Calu3 (cell line): Measurements from ENCODE around the gene TREML4. TPM values are rescaled to one million over a fixed set of nuclear protein-coding genes. Genes with fewer than 3 reads are reported as not detected.

ENCODE experiments used
- BruUV-seq: library from RNA; stranded (reverse); fragments of 400-500 nt; replicated peaks from 2 replicates; lab custom pipeline; 2021; lab: Mats Ljungman, UMichigan
- CTCF ChIA-PET: fragments of 300-600 bp; sonication (Branson Sonifier 250); formaldehyde crosslinking; loops from one replicate; lab custom pipeline; 2022; ENCODE audit warnings: antibody characterized with exemption; lab: Charles Lee
- DNase-seq: peaks from one replicate; pipeline ENCODE4 v3.0.0; 2022
- H3K27ac Mint-ChIP-seq: one replicate; pipeline ENCODE4 v1.8.0; 2022; ENCODE audit warnings: mixed read lengths; ENCODE audit not compliant: unreplicated experiment
- H3K27me3 Mint-ChIP-seq: one replicate; pipeline ENCODE4 v1.8.0; 2022; ENCODE audit warnings: mixed read lengths; ENCODE audit not compliant: unreplicated experiment
- H3K36me3 Mint-ChIP-seq: one replicate; pipeline ENCODE4 v1.8.0; 2022; ENCODE audit warnings: mild to moderate bottlenecking, moderate library complexity, mixed read lengths; ENCODE audit not compliant: insufficient read depth, unreplicated experiment
- H3K4me1 Mint-ChIP-seq: one replicate; pipeline ENCODE4 v1.8.0; 2022; ENCODE audit warnings: mild to moderate bottlenecking, low read depth, mixed read lengths; ENCODE audit not compliant: unreplicated experiment
- H3K4me3 Mint-ChIP-seq: one replicate; pipeline ENCODE4 v1.8.0; 2022; ENCODE audit warnings: mild to moderate bottlenecking, low read depth, moderate library complexity, mixed read lengths; ENCODE audit not compliant: unreplicated experiment
- H3K9me3 Mint-ChIP-seq: one replicate; pipeline ENCODE4 v1.8.0; 2022; ENCODE audit warnings: low read depth, mixed read lengths; ENCODE audit not compliant: unreplicated experiment
- CTCF ChIP-seq: fragments of 200-600 bp; IDR thresholded peaks from one replicate; pipeline ENCODE4 v1.8.0; 2022; ENCODE audit warnings: antibody characterized with exemption; ENCODE audit not compliant: unreplicated experiment
- intact Hi-C: fragments of 100-400 bp; cut with micrococcal nuclease; formaldehyde crosslinking; loops from one replicate; pipeline ENCODE4 v1.10.0; 2022; ENCODE audit not compliant: unreplicated experiment
- total RNA-seq: library from RNA; stranded (reverse); gene quantifications from 2 replicates; pipeline ENCODE4 v1.2.3, GENCODE V29; 2022

TREML4 gene
- total RNA-seq, 1 experiment from 2014 or later, result not detected

DNA sequence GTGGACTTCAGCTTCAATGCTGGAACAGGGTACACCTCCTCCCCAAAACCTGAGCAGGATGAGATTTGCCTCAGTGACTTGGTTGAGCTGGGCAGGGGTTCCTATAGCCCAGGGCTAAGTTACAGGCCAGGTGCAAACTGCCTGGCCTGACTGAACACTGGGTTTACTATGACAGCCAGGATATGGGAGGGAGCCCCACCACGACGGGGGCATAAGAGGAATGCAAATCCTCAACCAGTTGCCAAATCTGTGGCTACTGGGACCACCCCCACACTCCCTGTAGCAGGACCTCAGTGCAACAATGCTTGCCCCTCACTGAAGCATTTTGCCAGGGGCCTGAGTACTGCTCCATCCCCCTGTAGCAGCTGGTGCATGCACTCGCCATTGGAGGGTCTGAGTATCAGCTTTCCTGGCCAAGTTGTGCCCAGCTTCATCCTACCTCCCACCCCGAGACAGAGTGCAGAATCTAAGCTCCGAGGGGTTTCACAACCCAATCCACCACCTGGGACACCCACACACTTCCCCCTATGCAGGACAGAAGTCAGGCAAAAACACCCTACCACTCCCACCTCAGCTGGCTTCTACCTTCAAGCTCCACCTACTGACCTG lies 27.6 kb downstream of the TREML4 start:
- H3K4me3 Mint-ChIP-seq, result no peak overlapping the region
- H3K36me3 Mint-ChIP-seq, result no peaks in the 10 kb centered on the region
- H3K9me3 Mint-ChIP-seq, result peaks cover 3% of the 10 kb centered on the region
- CTCF ChIA-PET, result interaction anchor here (0.5 kb wide), 1 partner anchor 1494 kb away, joined by 3 read pairs; no protein-coding TSS in a partner anchor
- peaks cover 27% of the 10 kb centered on the region for H3K27me3 Mint-ChIP-seq
- intact Hi-C loops, result no loop called here
- peaks cover 24% of the 10 kb centered on the region for H3K4me1 Mint-ChIP-seq
- DNase-seq, result no peak
- no peak overlapping the region for H3K27ac Mint-ChIP-seq
- TF ChIP-seq CTCF, result no peak
- BruUV-seq, result no TSS peak

- Mint-ChIP-seq H3K27ac (no peak overlapping the region), H3K4me3 (no peak overlapping the region), H3K36me3 (no peaks in the 10 kb centered on the region), H3K27me3 (peaks cover 22% of the 10 kb centered on the region), H3K4me1 (peaks cover 24% of the 10 kb centered on the region), H3K9me3 (peaks cover 3% of the 10 kb centered on the region)
- BruUV-seq, result no TSS peak
- no peak for DNase-seq
- intact Hi-C loops, result no loop called here
- no peak for TF ChIP-seq CTCF
- CTCF ChIA-PET, result interaction anchor here (0.5 to 0.6 kb wide), 2 partner anchors 427 to 1493 kb away, joined by 3 to 4 read pairs; no protein-coding TSS in a partner anchor
Measured at GRCh38 chr6:41256383-41256782, 28.2 kb downstream of the TREML4 start.

DNA sequence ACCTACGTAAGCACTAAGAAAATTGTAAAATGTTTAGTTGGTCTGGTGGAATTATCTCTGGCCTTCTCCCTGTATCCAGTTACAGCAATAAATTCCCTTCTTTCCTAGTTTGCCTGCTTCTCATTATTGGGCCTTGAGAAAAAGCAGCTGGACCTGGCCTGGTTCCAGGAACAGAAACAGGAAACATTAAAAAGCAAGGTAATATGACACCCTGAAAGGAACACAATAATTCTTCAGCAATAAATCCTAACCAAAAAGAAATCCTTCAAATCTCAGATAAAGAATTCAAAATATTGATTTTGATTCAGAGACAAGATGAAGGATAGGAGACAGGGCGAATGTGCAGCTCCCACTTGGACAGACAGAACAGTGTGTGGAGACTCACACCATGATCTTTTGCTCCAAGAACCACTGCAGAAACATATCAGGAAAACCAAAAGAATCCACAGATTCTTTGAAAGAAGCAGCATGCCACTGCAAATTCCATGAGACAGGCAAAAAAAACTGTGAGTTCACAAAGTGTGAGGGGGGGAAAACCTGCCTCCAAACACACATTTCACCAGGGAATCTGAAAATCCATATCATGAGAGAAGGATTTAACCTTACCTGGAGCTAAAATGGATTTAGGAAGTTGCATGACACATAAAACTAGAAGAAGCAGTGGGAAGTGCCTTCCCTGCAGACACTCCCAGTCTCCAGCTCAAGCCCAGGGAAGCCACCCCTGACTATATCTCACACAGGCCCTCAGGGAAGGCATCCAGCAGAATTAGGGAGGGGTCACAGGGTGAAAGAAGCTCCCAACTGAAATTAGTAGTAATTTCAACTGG lies 29.4 kb downstream of the TREML4 start:
- H3K27me3 Mint-ChIP-seq, result peaks cover 16% of the 10 kb centered on the region
- intact Hi-C loops, result no loop called here
- H3K36me3 Mint-ChIP-seq, result no peaks in the 10 kb centered on the region
- no peak for TF ChIP-seq CTCF
- BruUV-seq, result no TSS peak
- peak; percentile 53 for DNase-seq
- H3K27ac Mint-ChIP-seq, result peak overlapping the region; percentile 16
- peaks cover 3% of the 10 kb centered on the region for H3K9me3 Mint-ChIP-seq
- H3K4me3 Mint-ChIP-seq, result no peak overlapping the region
- CTCF ChIA-PET, result interaction anchor here (0.6 to 1.5 kb wide), 5 partner anchors 21 to 1401 kb away, joined by 3 to 9 read pairs (median 4); no protein-coding TSS in a partner anchor
- peaks cover 24% of the 10 kb centered on the region for H3K4me1 Mint-ChIP-seq

DNA sequence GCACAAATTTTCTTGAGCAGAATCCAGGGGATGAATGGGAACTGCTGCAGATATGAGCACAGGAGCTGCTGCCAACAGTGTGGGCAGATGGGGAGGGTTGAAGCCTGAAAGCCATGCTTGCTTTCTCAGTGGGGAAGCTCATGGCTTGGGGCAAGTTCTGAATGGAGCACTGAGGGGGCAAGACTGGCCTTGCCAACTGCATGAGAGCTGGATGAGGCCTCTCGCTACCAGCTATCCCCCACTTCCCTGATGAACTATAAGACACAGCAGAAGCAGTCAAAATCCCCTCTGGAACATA lies 30.0 kb downstream of the TREML4 start:
- peaks cover 3% of the 10 kb centered on the region for H3K9me3 Mint-ChIP-seq
- no peak for DNase-seq
- no TSS peak for BruUV-seq
- H3K36me3 Mint-ChIP-seq, result no peaks in the 10 kb centered on the region
- no peak for TF ChIP-seq CTCF
- CTCF ChIA-PET, result interaction anchor here (0.9 to 1.5 kb wide), 2 partner anchors 20 to 1402 kb away, joined by 3 read pairs; no protein-coding TSS in a partner anchor
- no peak overlapping the region for H3K27ac Mint-ChIP-seq
- peaks cover 24% of the 10 kb centered on the region for H3K4me1 Mint-ChIP-seq
- H3K4me3 Mint-ChIP-seq, result no peak overlapping the region
- intact Hi-C loops, result no loop called here
- H3K27me3 Mint-ChIP-seq, result peaks cover 11% of the 10 kb centered on the region
